ENCODE results near the gene KLHL20. TPM values are rescaled to one million over a fixed set of nuclear protein-coding genes. Genes with fewer than 3 reads are reported as not detected.

Gene KLHL20
- total and polyA plus RNA-seq, 2 donors (not counting 3 experiments of a cell fraction or from before 2014, with no cell fraction given): 14.0 to 26.9 TPM

DNA sequence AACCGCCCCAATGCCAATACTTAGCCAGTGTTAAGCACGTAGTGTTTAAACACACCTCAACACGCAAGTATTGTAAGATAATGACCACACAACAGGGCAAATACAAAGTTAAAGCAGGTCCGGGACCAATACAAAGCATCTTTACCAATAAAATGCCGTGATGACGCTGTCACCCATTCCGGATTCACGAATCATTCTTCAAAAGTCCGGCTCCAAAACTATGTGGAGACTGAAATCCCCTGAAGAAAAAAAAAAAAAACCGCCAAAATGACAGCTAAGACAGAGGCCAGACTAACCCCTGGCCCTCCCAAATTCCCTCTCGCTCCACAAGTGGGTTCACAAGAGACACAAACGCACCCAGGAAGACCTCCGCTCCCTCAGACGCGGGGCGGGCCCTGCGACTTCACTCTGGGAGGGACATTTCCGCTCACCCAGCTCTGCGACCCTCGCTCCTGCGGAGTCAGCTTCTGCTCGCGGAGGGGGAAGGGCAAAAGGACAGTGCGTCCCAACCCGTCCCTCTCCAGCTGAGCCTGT, 109.1 kb downstream of the KLHL20 start:
- DNase-seq (ENCODE audit: low read depth, low spot score): no peak
- TSS peak; percentile 60 for BruUV-seq (replicated peaks)
- peaks cover 52% of the 10 kb centered on the region for H3K79me2 ChIP-seq (ENCODE audit: control insufficient read depth, insufficient read depth, low read length)

GRCh38 chr1:173824315-173825081, 109.7 kb downstream of the KLHL20 start, which contains the start of the genes CENPL and DARS2:
CENPL (minus strand) TSS chr1:173824883; CDS start chr1:173811299, 13,584 bp downstream.
DARS2 (plus strand) TSS chr1:173824673; CDS start chr1:173825230, 557 bp downstream.
- H4K20me1 ChIP-seq (replicated peaks; ENCODE audit: control insufficient read depth, extremely low read depth, insufficient read depth, low read length): no peaks in the 10 kb centered on the region
- intact Hi-C loops (cut with micrococcal nuclease): loop anchor here (1.0 to 2.0 kb wide), 9 partner anchors 29 to 1079 kb away; partner anchors contain the start of genes KLHL20, RABGAP1L and ZBTB37
- H3K4me3 ChIP-seq (replicated peaks in 1 of 3; ENCODE audit: insufficient read depth in 1 of 3, low read depth in 1 of 3, low read length in 3 of 3): peak within 1 kb of the TSS; percentile 87 to 92 (median 87)
- H3K4me2 ChIP-seq (ENCODE audit: insufficient read depth, low read length): peak within 1 kb of the TSS; percentile 98
- FAIRE-seq (peak; percentile 96), DNase-seq (ENCODE audit: low read depth, low spot score) (peak; percentile 98)
- H3K27ac ChIP-seq (ENCODE audit: insufficient read depth, low read depth, low read length): peak within 1 kb of the TSS; percentile 92
- H3K9me1 ChIP-seq (replicated peaks; ENCODE audit: control insufficient read depth, extremely low read depth, insufficient read depth, low read length): no peaks in the 10 kb centered on the region
- peak within 1 kb of the TSS; percentile 98 for H3K9ac ChIP-seq (replicated peaks; ENCODE audit: extremely low read depth, insufficient read depth, low read length)
- H3K79me2 ChIP-seq (ENCODE audit: control insufficient read depth, insufficient read depth, low read length): peaks cover 46% of the 10 kb centered on the region
- TF ChIP-seq POLR2A (IDR thresholded peaks at IDR 0.05; ENCODE audit: low read depth, low read length): peak; percentile 85
- TF ChIP-seq GATA2 (IDR thresholded peaks at IDR 0.05; ENCODE audit: insufficient read depth, insufficient read length, low read depth, low read length): peak; percentile 32
- TF ChIP-seq FOS (IDR thresholded peaks at IDR 0.05; ENCODE audit: borderline replicate concordance, insufficient read depth, low read length): no peak
- TF ChIP-seq JUN (IDR thresholded peaks at IDR 0.05; ENCODE audit: borderline replicate concordance, insufficient read depth, insufficient read length, low read depth): no peak
- TF ChIP-seq EZH2 (IDR thresholded peaks at IDR 0.05; ENCODE audit: borderline replicate concordance, low read depth, low read length, severe bottlenecking): no peak
- TF ChIP-seq CTCF (IDR thresholded peaks at IDR 0.05; ENCODE audit: extremely low read depth in 1 of 2, insufficient read depth in 1 of 2, low read depth in 1 of 2, low read length in 2 of 2): no peak
- TF ChIP-seq POLR2AphosphoS5 (IDR thresholded peaks at IDR 0.05; ENCODE audit: insufficient read depth, low read depth, low read length): peak; percentile 70
- TF ChIP-seq MAX (IDR thresholded peaks at IDR 0.05; ENCODE audit: insufficient read depth, insufficient read length): no peak
- no peak for TF ChIP-seq MYC (IDR thresholded peaks at IDR 0.05; ENCODE audit: low read depth, low read length)
- ChIA-PET POLR2A (interaction anchor here (0.5 to 2.5 kb wide), 5 partner anchors 20 to 394 kb away, joined by 3 to 18 read pairs (median 4); partner anchors contain the start of genes GAS5 and ZBTB37), CTCF (interaction anchor here (0.6 to 2.8 kb wide), 15 partner anchors 13 to 1083 kb away, joined by 3 to 49 read pairs (median 4); partner anchors contain the start of gene KLHL20)
- H3K36me3 ChIP-seq (ENCODE audit: control insufficient read depth in 2 of 2, extremely low read depth in 1 of 2, insufficient read depth in 2 of 2, low read length in 2 of 2): no peaks in the 10 kb centered on the region
- BruUV-seq (replicated peaks): TSS peak; percentile 93
- no peaks in the 10 kb centered on the region for H3K9me3 ChIP-seq (replicated peaks; ENCODE audit: control insufficient read depth, insufficient read depth, low read length)
- no peaks in the 10 kb centered on the region for H3K27me3 ChIP-seq (ENCODE audit: control insufficient read depth in 2 of 2, insufficient read depth in 2 of 2, low read length in 2 of 2)
- dilution Hi-C loops (cut with MboI; ENCODE audit: extremely low pct_ligation_motif_present, low sequenced_read_pairs): no loop called here
- peaks cover 15% of the 10 kb centered on the region for H3K4me1 ChIP-seq (ENCODE audit: control insufficient read depth, extremely low read depth, insufficient read depth, low read length)
- H2AFZ ChIP-seq (ENCODE audit: low read depth, low read length): peak within 1 kb of the TSS; percentile 91

More for the DNA sequence above, 109.1 kb downstream of the KLHL20 start:
- dilution Hi-C loops (cut with MboI; ENCODE audit: extremely low pct_ligation_motif_present, low sequenced_read_pairs) (no loop called here), intact Hi-C loops (cut with micrococcal nuclease) (loop anchor here (1.0 to 2.0 kb wide), 8 partner anchors 29 to 1079 kb away; partner anchors contain the start of genes KLHL20, RABGAP1L and ZBTB37)
- Histone ChIP-seq H4K20me1 (replicated peaks; ENCODE audit: control insufficient read depth, extremely low read depth, insufficient read depth, low read length) (no peaks in the 10 kb centered on the region), H3K27ac (ENCODE audit: insufficient read depth, low read depth, low read length) (peak overlapping the region; percentile 92), H3K9ac (replicated peaks; ENCODE audit: extremely low read depth, insufficient read depth, low read length) (peak overlapping the region; percentile 98), H3K36me3 (ENCODE audit: control insufficient read depth in 2 of 2, extremely low read depth in 1 of 2, insufficient read depth in 2 of 2, low read length in 2 of 2) (no peaks in the 10 kb centered on the region), H3K9me3 (replicated peaks; ENCODE audit: control insufficient read depth, insufficient read depth, low read length) (no peaks in the 10 kb centered on the region), H3K27me3 (ENCODE audit: control insufficient read depth in 2 of 2, insufficient read depth in 2 of 2, low read length in 2 of 2) (no peaks in the 10 kb centered on the region), H3K4me2 (ENCODE audit: insufficient read depth, low read length) (peak overlapping the region; percentile 81), H3K4me1 (ENCODE audit: control insufficient read depth, extremely low read depth, insufficient read depth, low read length) (peaks cover 15% of the 10 kb centered on the region), H3K4me3 (replicated peaks in 1 of 3; ENCODE audit: insufficient read depth in 1 of 3, low read depth in 1 of 3, low read length in 3 of 3) (peak overlapping the region; percentile 67 to 92 (median 87)), H3K9me1 (replicated peaks; ENCODE audit: control insufficient read depth, extremely low read depth, insufficient read depth, low read length) (no peaks in the 10 kb centered on the region), H2AFZ (ENCODE audit: low read depth, low read length) (peak overlapping the region; percentile 52)
- no peak for FAIRE-seq
- TF ChIP-seq POLR2A (IDR thresholded peaks at IDR 0.05; ENCODE audit: low read depth, low read length) (no peak), MYC (IDR thresholded peaks at IDR 0.05; ENCODE audit: low read depth, low read length) (no peak), FOS (IDR thresholded peaks at IDR 0.05; ENCODE audit: borderline replicate concordance, insufficient read depth, low read length) (no peak)
- ChIA-PET POLR2A (interaction anchor here (0.5 to 2.5 kb wide), 5 partner anchors 21 to 394 kb away, joined by 3 to 18 read pairs (median 4); partner anchors contain the start of genes GAS5 and ZBTB37), CTCF (interaction anchor here (0.6 to 2.8 kb wide), 11 partner anchors 14 to 1082 kb away, joined by 3 to 49 read pairs (median 3); partner anchors contain the start of gene KLHL20)

All from endothelial cell of umbilical vein (primary cell).